ENCODE results near the gene MUS81. TPM values are rescaled to one million over a fixed set of nuclear protein-coding genes. Genes with fewer than 3 reads are reported as not detected.

MUS81 gene
- total RNA-seq, 1 donor from 2014 or later: 63.6 TPM

GRCh38 chr11:65892661-65893317, 32.6 kb downstream of the MUS81 start:
- DNase-seq (ENCODE audit: low read depth): no peak
- Histone ChIP-seq H3K4me3 (ENCODE audit: low read depth, low read length) (no peak overlapping the region), H3K36me3 (ENCODE audit: control insufficient read depth, insufficient read depth, low read length) (no peaks in the 10 kb centered on the region), H3K27me3 (ENCODE audit: control insufficient read depth, insufficient read depth, low read length) (no peaks in the 10 kb centered on the region)
- TF ChIP-seq CTCF (IDR thresholded peaks at IDR 0.05; ENCODE audit: insufficient read depth, low read length, poor library complexity, severe bottlenecking): no peak

DNA sequence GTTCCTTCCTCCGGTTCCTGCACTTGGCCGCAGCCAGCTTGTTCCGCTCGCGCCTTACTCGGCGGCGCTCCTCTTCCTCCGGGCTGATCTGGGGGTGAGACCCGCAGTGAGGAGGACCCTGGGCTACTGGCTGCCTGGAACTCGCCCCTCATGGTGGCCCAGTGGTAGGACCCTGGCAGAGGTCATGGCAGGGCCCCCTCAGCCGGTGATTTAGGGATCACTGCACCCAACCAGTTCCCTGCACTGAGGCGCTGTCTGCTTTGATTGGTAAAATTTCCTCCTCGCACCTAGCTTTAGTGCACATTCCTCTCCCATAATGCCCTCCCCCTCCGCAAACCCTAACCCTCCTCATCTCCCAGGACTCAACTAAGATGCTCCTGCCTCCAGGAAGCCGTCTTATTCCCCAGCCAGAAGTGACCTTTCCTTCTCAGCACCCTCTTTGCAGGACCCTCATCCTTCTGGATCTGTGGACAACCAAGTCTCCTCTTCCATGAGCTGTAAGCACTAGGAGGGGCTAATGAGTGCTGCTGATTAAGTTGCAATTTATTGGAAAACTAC, 33.9 kb downstream of the MUS81 start:
- no peak overlapping the region for H3K4me3 ChIP-seq (ENCODE audit: low read depth, low read length)
- TF ChIP-seq CTCF (IDR thresholded peaks at IDR 0.05; ENCODE audit: insufficient read depth, low read length, poor library complexity, severe bottlenecking): no peak
- no peaks in the 10 kb centered on the region for H3K27me3 ChIP-seq (ENCODE audit: control insufficient read depth, insufficient read depth, low read length)
- no peaks in the 10 kb centered on the region for H3K36me3 ChIP-seq (ENCODE audit: control insufficient read depth, insufficient read depth, low read length)
- no peak for DNase-seq (ENCODE audit: low read depth)

GRCh38 chr11:65895482-65895981, 35.3 kb downstream of the MUS81 start:
- no peaks in the 10 kb centered on the region for H3K27me3 ChIP-seq (ENCODE audit: control insufficient read depth, insufficient read depth, low read length)
- H3K36me3 ChIP-seq (ENCODE audit: control insufficient read depth, insufficient read depth, low read length): no peaks in the 10 kb centered on the region
- no peak overlapping the region for H3K4me3 ChIP-seq (ENCODE audit: low read depth, low read length)
- DNase-seq (ENCODE audit: low read depth): no peak
- TF ChIP-seq CTCF (IDR thresholded peaks at IDR 0.05; ENCODE audit: insufficient read depth, low read length, poor library complexity, severe bottlenecking): no peak

- Histone ChIP-seq H3K27me3 (ENCODE audit: control insufficient read depth, insufficient read depth, low read length) (no peaks in the 10 kb centered on the region), H3K4me3 (ENCODE audit: low read depth, low read length) (no peak overlapping the region), H3K36me3 (ENCODE audit: control insufficient read depth, insufficient read depth, low read length) (no peaks in the 10 kb centered on the region)
- no peak for DNase-seq (ENCODE audit: low read depth)
- TF ChIP-seq CTCF (IDR thresholded peaks at IDR 0.05; ENCODE audit: insufficient read depth, low read length, poor library complexity, severe bottlenecking): no peak
Measured at GRCh38 chr11:65896034-65896999, 36.1 kb downstream of the MUS81 start.

GRCh38 chr11:65897020-65897471, 36.8 kb downstream of the MUS81 start:
- Histone ChIP-seq H3K4me3 (ENCODE audit: low read depth, low read length) (no peak overlapping the region), H3K27me3 (ENCODE audit: control insufficient read depth, insufficient read depth, low read length) (no peaks in the 10 kb centered on the region), H3K36me3 (ENCODE audit: control insufficient read depth, insufficient read depth, low read length) (no peaks in the 10 kb centered on the region)
- no peak for TF ChIP-seq CTCF (IDR thresholded peaks at IDR 0.05; ENCODE audit: insufficient read depth, low read length, poor library complexity, severe bottlenecking)
- no peak for DNase-seq (ENCODE audit: low read depth)
